AG04449 (cell line): ENCODE results near the gene PPL.
A peak's percentile ranks its signal among the peaks of the same experiment; 100 is the strongest.

Source experiments
- CTCF ChIA-PET: fragments of 350-600 bp; formaldehyde crosslinking; extraction: SDS; loops from one replicate; lab custom pipeline; 2021; ENCODE audit warnings: antibody characterized with exemption; lab: Yijun Ruan, JAX
- POLR2A ChIA-PET: fragments of 400-600, 350-600 bp; formaldehyde crosslinking; extraction: SDS; loops from one replicate; lab custom pipeline; 2020; ENCODE audit warnings: antibody characterized with exemption, inconsistent platforms; lab: Yijun Ruan, JAX
- DNase-seq: peaks from one replicate; pipeline ENCODE4 v3.0.0-alpha.2; 2010; ENCODE audit warnings: low read depth, low spot score
- H3K4me3 ChIP-seq: 2 replicates; pipeline ENCODE4 v1.5.1; 2011; ENCODE audit warnings: low read depth, mild to moderate bottlenecking, control low read depth, low read length
- CTCF ChIP-seq: IDR thresholded peaks from one replicate; pipeline ENCODE4 v1.5.1; 2011; ENCODE audit warnings: mild to moderate bottlenecking, moderate library complexity, low read length, control low read depth, inconsistent platforms; ENCODE audit not compliant: insufficient read depth; ENCODE audit errors: missing control alignments

Gene PPL

GRCh38 chr16:4923853-4924252 lies 13.1 kb downstream of the PPL start:
- no peak for TF ChIP-seq CTCF
- CTCF ChIA-PET: no interaction called here
- POLR2A ChIA-PET: no interaction called here

GRCh38 chr16:4922721-4923342 lies 14.1 kb downstream of the PPL start:
- ChIA-PET POLR2A (no interaction called here), CTCF (interaction anchor here (1.1 to 1.3 kb wide), 2 partner anchors 10 to 33 kb away, joined by 3 to 4 read pairs; no protein-coding TSS in a partner anchor)
- no peak for TF ChIP-seq CTCF
- no peak overlapping the region for H3K4me3 ChIP-seq
- no peak for DNase-seq

More at GRCh38 chr16:4923853-4924252, 13.1 kb downstream of the PPL start:
- H3K4me3 ChIP-seq: no peak overlapping the region
- no peak for DNase-seq

- ChIA-PET CTCF (no interaction called here), POLR2A (no interaction called here)
- no peak for TF ChIP-seq CTCF
- H3K4me3 ChIP-seq: no peak overlapping the region
- no peak for DNase-seq
Observed at GRCh38 chr16:4920826-4921225, 16.1 kb downstream of the PPL start.

GRCh38 chr16:4918781-4919251 lies 18.1 kb downstream of the PPL start:
- TF ChIP-seq CTCF: no peak
- no peak for DNase-seq
- ChIA-PET CTCF (interaction anchor here (0.9 to 2.3 kb wide), 2 partner anchors 20 to 37 kb away, joined by 3 to 6 read pairs; no protein-coding TSS in a partner anchor), POLR2A (interaction anchor here (0.6 kb wide), 1 partner anchor 10 kb away, joined by 4 read pairs; no protein-coding TSS in a partner anchor)
- H3K4me3 ChIP-seq: no peak overlapping the region

- ChIA-PET POLR2A (interaction anchor here (0.7 kb wide), 1 partner anchor 27 kb away, joined by 4 read pairs; no protein-coding TSS in a partner anchor), CTCF (interaction anchor here (2.3 kb wide), 1 partner anchor 39 kb away, joined by 6 read pairs; no protein-coding TSS in a partner anchor)
- no peak for TF ChIP-seq CTCF
- no peak for DNase-seq
- no peak overlapping the region for H3K4me3 ChIP-seq
Observed at GRCh38 chr16:4917117-4917516, 19.8 kb downstream of the PPL start.

GRCh38 chr16:4915226-4915761 lies 21.7 kb downstream of the PPL start:
- no peak for TF ChIP-seq CTCF
- POLR2A ChIA-PET: interaction anchor here (0.7 to 1.3 kb wide), 4 partner anchors 20 to 68 kb away, joined by 3 to 5 read pairs (median 4); partner anchors contain the start of genes GLYR1 and UBN1
- no peak overlapping the region for H3K4me3 ChIP-seq
- peak; percentile 70 for DNase-seq
- CTCF ChIA-PET: no interaction called here
